T-helper 17 cell (primary cell): ENCODE measurements around the gene KCNJ16. TPM values are rescaled to one million over a fixed set of nuclear protein-coding genes. Genes with fewer than 3 reads are reported as not detected.

Experiments
- ATAC-seq: fragments of 150-1000 bp; cut with Tn5 transposase; 2 replicates; pipeline ENCODE4 v1.10.0; 2021; ENCODE audit warnings: mild to moderate bottlenecking, moderate library complexity
- DNase-seq, 3 donors: peaks; one replicate each; pipeline versions ENCODE4 v3.0.0 to v3.0.0-alpha.2; 2020 to 2021
- H3K9me3 ChIP-seq: one replicate; pipeline ENCODE4 v1.7.0; 2013; ENCODE audit warnings: low read length, mild to moderate bottlenecking; ENCODE audit not compliant: control insufficient read depth, poor library complexity, severe bottlenecking
- H3K27ac Mint-ChIP-seq: one replicate; pipeline ENCODE4 v1.8.0; 2022; ENCODE audit warnings: mild to moderate bottlenecking, moderate library complexity, mixed read lengths
- H3K27me3 Mint-ChIP-seq: one replicate; pipeline ENCODE4 v1.8.0; 2022; ENCODE audit warnings: mixed read lengths
- H3K36me3 Mint-ChIP-seq: one replicate; pipeline ENCODE4 v1.8.0; 2022; ENCODE audit warnings: low read depth, mixed read lengths
- H3K4me1 Mint-ChIP-seq: one replicate; pipeline ENCODE4 v1.8.0; 2022; ENCODE audit warnings: mild to moderate bottlenecking, mixed read lengths
- H3K4me3 Mint-ChIP-seq: one replicate; pipeline ENCODE4 v1.8.0; 2022; ENCODE audit warnings: mild to moderate bottlenecking, moderate library complexity, mixed read lengths
- total RNA-seq, 4 donors: library from RNA in 2 of 4; stranded (reverse) in 2 of 4; gene quantifications; one replicate each; pipeline ENCODE4 v1.2.3 and lab custom pipeline; 2022 to 2026

The KCNJ16 gene
- total RNA-seq, 2 donors from 2014 or later, result not detected

DNA sequence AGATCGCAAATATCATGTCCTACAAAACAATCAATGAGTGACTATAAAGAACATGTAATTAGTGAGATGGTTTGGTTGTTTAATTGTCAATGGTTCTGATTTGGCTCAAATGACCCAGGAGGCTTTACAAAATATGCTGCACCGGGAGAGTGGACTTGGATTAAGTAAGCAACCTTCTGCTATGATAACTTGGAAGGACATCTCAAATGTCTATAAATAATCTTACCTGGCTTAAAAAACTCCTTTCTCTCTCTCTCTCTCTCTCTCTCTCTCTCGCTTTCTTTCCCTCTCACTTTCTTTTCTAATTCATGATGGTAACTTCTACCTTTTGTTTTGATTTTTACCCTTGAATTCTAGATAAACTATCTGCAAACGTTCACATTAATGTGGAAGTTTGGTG lies 108.5 kb downstream of the KCNJ16 start:
- peaks cover 22% of the 10 kb centered on the region for H3K27me3 Mint-ChIP-seq
- no peak overlapping the region for H3K4me3 Mint-ChIP-seq
- H3K9me3 ChIP-seq, result no peaks in the 10 kb centered on the region
- no peaks in the 10 kb centered on the region for H3K36me3 Mint-ChIP-seq
- H3K4me1 Mint-ChIP-seq, result no peaks in the 10 kb centered on the region
- no peak for DNase-seq
- H3K27ac Mint-ChIP-seq, result no peak overlapping the region
- no peak for ATAC-seq

DNA sequence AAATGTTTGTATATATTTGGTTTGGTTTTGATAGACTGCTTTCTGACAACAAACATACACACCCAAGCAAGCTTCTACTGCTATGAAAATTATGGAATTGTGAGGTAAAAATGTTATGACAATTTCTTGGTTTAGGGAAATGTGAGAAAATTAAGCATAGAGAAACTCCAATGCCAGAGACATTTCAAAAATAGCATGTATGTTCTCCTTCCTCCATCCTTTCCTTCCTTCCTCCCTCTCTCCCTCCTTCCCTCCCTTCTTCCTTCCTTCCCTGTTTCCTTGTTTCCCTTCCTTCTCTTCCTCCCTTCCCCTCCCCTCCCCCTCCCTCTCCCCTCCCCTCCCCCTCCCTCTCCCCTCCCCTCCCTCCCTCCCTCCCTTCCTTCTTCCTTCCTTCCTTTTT lies 109.2 kb downstream of the KCNJ16 start:
- H3K36me3 Mint-ChIP-seq, result no peaks in the 10 kb centered on the region
- ATAC-seq (no peak), DNase-seq (no peak)
- no peaks in the 10 kb centered on the region for H3K9me3 ChIP-seq
- H3K27ac Mint-ChIP-seq, result no peak overlapping the region
- H3K27me3 Mint-ChIP-seq, result peaks cover 27% of the 10 kb centered on the region
- H3K4me3 Mint-ChIP-seq, result no peak overlapping the region
- no peaks in the 10 kb centered on the region for H3K4me1 Mint-ChIP-seq

DNA sequence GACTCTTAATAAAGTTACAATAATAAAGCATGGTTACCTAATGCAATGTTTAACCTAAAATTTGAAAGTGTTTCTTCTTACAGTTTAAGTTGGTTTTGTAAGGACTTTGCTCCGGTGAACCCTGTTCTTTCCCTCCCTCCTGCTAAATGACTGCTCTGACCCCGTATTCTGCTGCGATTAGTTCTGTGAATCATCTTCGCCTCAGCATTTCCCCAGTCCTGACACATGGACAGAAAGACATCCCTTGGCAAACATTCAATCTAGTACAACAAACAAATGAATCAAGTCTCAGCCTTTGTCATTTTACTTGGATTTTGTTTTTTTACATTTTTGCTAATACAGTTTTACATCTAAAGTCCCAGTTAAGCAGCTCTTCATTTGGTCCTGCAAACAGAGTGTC lies 109.7 kb downstream of the KCNJ16 start:
- DNase-seq (no peak), ATAC-seq (no peak)
- Mint-ChIP-seq H3K4me3 (no peak overlapping the region), H3K27ac (no peak overlapping the region), H3K36me3 (no peaks in the 10 kb centered on the region), H3K27me3 (peaks cover 22% of the 10 kb centered on the region), H3K4me1 (no peaks in the 10 kb centered on the region)
- no peaks in the 10 kb centered on the region for H3K9me3 ChIP-seq

Other genes starting within 250 kb of the KCNJ16 start
- gene KCNJ2, start 94.3 kb downstream of the KCNJ16 start, total RNA-seq, result under 1 TPM in 1 of 2 donors, not detected in 1; 0.07 TPM